H1 (cell line): Measurements from ENCODE around the gene OR2AE1. TPM values are rescaled to one million over a fixed set of nuclear protein-coding genes. Genes with fewer than 3 reads are reported as not detected.

ENCODE experiments used
- CTCF ChIA-PET: fragments of 300-600 bp; sonication (Branson Sonifier 250); formaldehyde crosslinking; loops from one replicate; lab custom pipeline; 2021; ENCODE audit not compliant: partially characterized antibody; lab: Charles Lee
- POLR2A ChIA-PET: fragments of 300-600 bp; sonication (Branson Sonifier 250); formaldehyde crosslinking; loops from one replicate; lab custom pipeline; 2021; ENCODE audit warnings: inconsistent platforms; ENCODE audit not compliant: partially characterized antibody; lab: Charles Lee
- DNase-seq, 2 experiments: peaks; one replicate each; pipeline versions ENCODE4 v3.0.0 to v3.0.0-alpha.2; 2010 to 2022; ENCODE audit warnings: low spot score in 2 of 2, low read depth in 1 of 2, mixed read lengths in 1 of 2
- FAIRE-seq: peaks from 2 replicates; lab custom pipeline; 2011; peaks lifted over from hg19 to GRCh38; lab: Jason Lieb, UNC
- H2AFZ ChIP-seq: 2 replicates; pipeline ENCODE4 v1.8.1; 2012; ENCODE audit warnings: low read length, inconsistent platforms
- H2AK5ac ChIP-seq: 2 replicates; pipeline ENCODE4 v1.6.1; 2013; ENCODE audit warnings: low read depth, low read length
- H2BK120ac ChIP-seq: replicated peaks from 2 replicates; pipeline ENCODE3; 2013; ENCODE audit warnings: low read depth, low read length, inconsistent platforms
- H2BK12ac ChIP-seq: 2 replicates; pipeline ENCODE4 v1.6.1; 2013; ENCODE audit warnings: low read depth, low read length
- H2BK15ac ChIP-seq: 2 replicates; pipeline ENCODE4 v1.6.1; 2013; ENCODE audit warnings: low read length
- H2BK20ac ChIP-seq: 2 replicates; pipeline ENCODE4 v1.6.1; 2013; ENCODE audit warnings: low read length
- H2BK5ac ChIP-seq: 2 replicates; pipeline ENCODE4 v1.6.1; 2013; ENCODE audit warnings: low read depth, low read length
- H3K14ac ChIP-seq: 2 replicates; pipeline ENCODE4 v1.6.1; 2013; ENCODE audit warnings: inconsistent platforms; ENCODE audit not compliant: insufficient read length
- H3K18ac ChIP-seq: 2 replicates; pipeline ENCODE4 v1.6.1; 2013; ENCODE audit warnings: low read length; ENCODE audit errors: extremely low read depth
- H3K23ac ChIP-seq: 2 replicates; pipeline ENCODE4 v1.6.1; 2013; ENCODE audit warnings: inconsistent platforms; ENCODE audit not compliant: insufficient read length
- H3K23me2 ChIP-seq: 2 replicates; pipeline ENCODE4 v1.6.1; 2013; ENCODE audit warnings: low read depth, low read length
- H3K27ac ChIP-seq: 2 replicates; pipeline ENCODE4 v1.6.1; 2011; ENCODE audit warnings: low read depth, low read length, inconsistent platforms
- H3K27me3 ChIP-seq, 4 experiments: replicated peaks in 1 of 4; 1 replicate in 1 of 4; 2 replicates in 3 of 4; pipeline versions ENCODE4 v1.6.1 to v1.8.1; 2011 to 2013; ENCODE audit warnings: low read length in 3 of 4, mild to moderate bottlenecking in 3 of 4, inconsistent platforms in 2 of 4, mixed read lengths in 2 of 4, moderate library complexity in 1 of 4; ENCODE audit not compliant: control insufficient read depth in 3 of 4, insufficient read depth in 3 of 4; ENCODE audit errors: extremely low read depth in 1 of 4
- H3K36me3 ChIP-seq, 4 experiments: 2 replicates each; pipeline versions ENCODE4 v1.6.1 to v1.8.1; 2011 to 2013; ENCODE audit warnings: mild to moderate bottlenecking in 4 of 4, low read length in 3 of 4, moderate library complexity in 2 of 4, control low read depth in 1 of 4, inconsistent platforms in 1 of 4; ENCODE audit not compliant: insufficient read depth in 4 of 4, control insufficient read depth in 2 of 4
- H3K4ac ChIP-seq: replicated peaks from 2 replicates; pipeline ENCODE3; 2013; ENCODE audit warnings: low read length, low read depth, mixed read lengths, inconsistent platforms; ENCODE audit not compliant: insufficient read length
- H3K4me1 ChIP-seq, 4 experiments: replicated peaks in 1 of 4; 1 replicate in 1 of 4; 2 replicates in 3 of 4; pipeline versions ENCODE4 v1.6.1 to v1.8.1; 2011 to 2013; ENCODE audit warnings: low read length in 3 of 4, inconsistent platforms in 2 of 4, mixed read lengths in 1 of 4; ENCODE audit not compliant: insufficient read depth in 4 of 4, control insufficient read depth in 3 of 4
- H3K4me2 ChIP-seq, 2 experiments: 2 replicates each; pipeline versions ENCODE4 v1.6.1 to v1.8.1; 2011 to 2013; ENCODE audit warnings: low read depth in 2 of 2, low read length in 2 of 2, control low read depth in 1 of 2, inconsistent platforms in 1 of 2, mild to moderate bottlenecking in 1 of 2; ENCODE audit not compliant: insufficient read depth in 1 of 2
- H3K4me3 ChIP-seq, 4 experiments: fragments of 200-600, 300-600 bp in 1 of 4; sonication (generic), shearing (Covaris generic), sonication (Bioruptor Twin) in 1 of 4; 2 replicates each; pipeline versions ENCODE4 v1.5.1 to v1.8.1; 2011 to 2016; ENCODE audit warnings: low read length in 4 of 4, low read depth in 3 of 4, control low read depth in 2 of 4, inconsistent platforms in 2 of 4, mild to moderate bottlenecking in 2 of 4, mixed read lengths in 1 of 4, moderate library complexity in 1 of 4; ENCODE audit not compliant: insufficient read depth in 2 of 4; ENCODE audit errors: extremely low read depth in 1 of 4
- H3K56ac ChIP-seq: replicated peaks from 2 replicates; pipeline ENCODE3; 2013; ENCODE audit warnings: low read depth, mild to moderate bottlenecking, mixed read lengths, low read length, inconsistent platforms; ENCODE audit not compliant: insufficient read length
- H3K79me1 ChIP-seq: 2 replicates; pipeline ENCODE4 v1.6.1; 2013; ENCODE audit warnings: low read depth, low read length, control low read depth
- H3K79me2 ChIP-seq, 2 experiments: 2 replicates each; pipeline versions ENCODE4 v1.6.1 to v1.8.1; 2012 to 2013; ENCODE audit warnings: low read length in 2 of 2, mild to moderate bottlenecking in 2 of 2, inconsistent platforms in 1 of 2; ENCODE audit not compliant: insufficient read depth in 2 of 2, control insufficient read depth in 1 of 2
- H3K9ac ChIP-seq, 4 experiments: replicated peaks in 1 of 4; 1 replicate in 1 of 4; 2 replicates in 3 of 4; pipeline versions ENCODE4 v1.6.1 to v1.8.1; 2011 to 2013; ENCODE audit warnings: low read depth in 3 of 4, low read length in 3 of 4, control low read depth in 2 of 4, mild to moderate bottlenecking in 2 of 4, moderate library complexity in 2 of 4, inconsistent platforms in 1 of 4; ENCODE audit errors: extremely low read depth in 1 of 4
- H3K9me3 ChIP-seq, 2 experiments: 2 replicates each; pipeline versions ENCODE4 v1.6.1 to v1.8.1; 2012 to 2013; ENCODE audit warnings: mild to moderate bottlenecking in 2 of 2, moderate library complexity in 2 of 2, control low read depth in 1 of 2, inconsistent platforms in 1 of 2, low read depth in 1 of 2, low read length in 1 of 2, mixed read lengths in 1 of 2; ENCODE audit not compliant: insufficient read depth in 2 of 2
- H4K20me1 ChIP-seq, 2 experiments: replicated peaks in 1 of 2; 2 replicates each; pipeline versions ENCODE3 to v1.8.1; 2011 to 2013; ENCODE audit warnings: inconsistent platforms in 2 of 2, low read length in 2 of 2, mild to moderate bottlenecking in 1 of 2; ENCODE audit not compliant: insufficient read depth in 2 of 2, control insufficient read depth in 1 of 2
- H4K5ac ChIP-seq: 2 replicates; pipeline ENCODE4 v1.6.1; 2013; ENCODE audit warnings: low read length, low read depth, mixed read lengths, inconsistent platforms; ENCODE audit not compliant: insufficient read length
- H4K8ac ChIP-seq: 2 replicates; pipeline ENCODE4 v1.8.0; 2013; ENCODE audit warnings: mild to moderate bottlenecking, moderate library complexity, low read length, inconsistent platforms; ENCODE audit not compliant: insufficient read depth; ENCODE audit errors: extremely low read depth
- H4K91ac ChIP-seq: replicated peaks from 2 replicates; pipeline ENCODE3; 2013; ENCODE audit warnings: low read length, mixed read lengths, inconsistent platforms; ENCODE audit not compliant: insufficient read length
- RFX5 ChIP-seq: IDR thresholded peaks from 2 replicates; pipeline ENCODE4 v1.6.1; 2011; ENCODE audit warnings: low read depth, low read length, improper control_type of control experiment, borderline replicate concordance
- SAP30 ChIP-seq: fragments of 300-600 bp; sonication (generic); IDR thresholded peaks from 2 replicates; pipeline ENCODE4 v1.7.1; 2012; ENCODE audit warnings: low read length, moderate library complexity, mild to moderate bottlenecking, inconsistent platforms; ENCODE audit not compliant: insufficient read depth, insufficient replicate concordance
- YY1 ChIP-seq: IDR thresholded peaks from 2 replicates; pipeline ENCODE4 v1.6.1; 2011; ENCODE audit warnings: low read depth, mild to moderate bottlenecking, low read length
- WGBS, 2 experiments: shearing (Covaris generic) in 1 of 2; methylation state at CpG; one replicate each; pipeline versions ENCODE4 v1.1.6 to v1.1.7; 2013 to 2015; ENCODE audit warnings: low lambda C conversion rate in 2 of 2, mixed read lengths in 2 of 2, inconsistent platforms in 1 of 2, low coverage in 1 of 2, missing lambda C conversion rate in 1 of 2; ENCODE audit not compliant: insufficient replicate concordance in 2 of 2, insufficient coverage in 1 of 2, insufficient read length in 1 of 2; ENCODE audit errors: extremely low coverage in 1 of 2, missing lambda C conversion rate in 1 of 2; 5-methylcytosine and 5-hydroxymethylcytosine counted together
- polyA plus RNA-seq, 7 experiments: library from polyadenylated mRNA; depleted of rRNA in 3 of 7; stranded (reverse) in 5 of 7; unstranded in 2 of 7; fragments of >200 nt in 5 of 7; fragments of 200-250 nt in 2 of 7; gene quantifications; 1 replicate in 5 of 7; 2 replicates in 1 of 7; 4 replicates in 1 of 7; pipeline versions ENCODE4 v1.2.1 to v1.2.3, GENCODE V29; 2011 to 2013; ENCODE audit warnings: missing spikeins in 2 of 7, mixed read lengths in 2 of 7
- total RNA-seq: library from RNA; stranded (reverse); fragmentation: NEBNext Ultra II Directional; extraction: Animal tissue kit (Norgen Biotek cat#: 25700); gene quantifications from 2 replicates; pipeline ENCODE4 v1.2.1, GENCODE V29; 2021

The OR2AE1 gene
- total and polyA plus RNA-seq, 2 of the 8 experiments (the other 6 are each of a cell fraction or from before 2014, with no cell fraction given): not detected

GRCh38 chr7:99860281-99861127, 16.3 kb downstream of the OR2AE1 start:
- CTCF ChIA-PET: interaction anchor here (0.7 kb wide), 1 partner anchor 121 kb away, joined by 3 read pairs; no protein-coding TSS in a partner anchor
- WGBS, 2 experiments: 88% methylated on average over 15 of the region's 15 CpGs; no CpG with 5 or more reads in 1 of the 2 experiments
- no peak overlapping the region for H3K27ac ChIP-seq
- TF ChIP-seq YY1 (no peak), SAP30 (no peak), RFX5 (no peak)

More at GRCh38 chr7:99860281-99861127, 16.3 kb downstream of the OR2AE1 start:
- no peak overlapping the region for H2BK15ac ChIP-seq
- H3K4ac ChIP-seq: no peak overlapping the region
- no peak overlapping the region for H3K4me3 ChIP-seq
- H3K4me2 ChIP-seq: no peak overlapping the region
- H2AK5ac ChIP-seq: no peak overlapping the region
- H3K79me1 ChIP-seq: no peaks in the 10 kb centered on the region
- peaks cover 9 to 12% of the 10 kb centered on the region in 2 experiments; a peak in 2 of 4 replicates for H3K9me3 ChIP-seq
- POLR2A ChIA-PET: no interaction called here
- H3K14ac ChIP-seq: no peak overlapping the region
- no peaks in the 10 kb centered on the region for H3K36me3 ChIP-seq
- H2BK120ac ChIP-seq: no peak overlapping the region
- no peak overlapping the region for H2BK12ac ChIP-seq
- H3K18ac ChIP-seq: no peak overlapping the region
- no peak overlapping the region for H2BK20ac ChIP-seq
- no peaks in the 10 kb centered on the region for H4K20me1 ChIP-seq
- H4K91ac ChIP-seq: no peak overlapping the region
- no peak overlapping the region for H2BK5ac ChIP-seq
- no peaks in the 10 kb centered on the region for H3K79me2 ChIP-seq
- no peak overlapping the region for H4K5ac ChIP-seq
- no peak overlapping the region for H3K9ac ChIP-seq
- H3K56ac ChIP-seq: no peak overlapping the region
- no peak overlapping the region for H4K8ac ChIP-seq
- DNase-seq (no peak), FAIRE-seq (no peak)
- H3K4me1 ChIP-seq: no peaks in the 10 kb centered on the region
- no peak overlapping the region for H3K23ac ChIP-seq
- no peaks in the 10 kb centered on the region for H3K23me2 ChIP-seq
- H2AFZ ChIP-seq: no peak overlapping the region
- no peaks in the 10 kb centered on the region; a peak in 1 of 7 replicates for H3K27me3 ChIP-seq
